Skeletal muscle cell (primary cell): ENCODE data around the gene LRBA.
"Not testable (repeated sequence)": the region's sequence is repeated elsewhere in the genome, so short reads cannot be mapped to it uniquely, and the experiment has no call there.

Source experiments
- DNase-seq: peaks from one replicate; pipeline ENCODE4 v3.0.0-alpha.2; 2010; ENCODE audit warnings: low read depth
- H3K4me3 ChIP-seq: 2 replicates; pipeline ENCODE4 v1.5.1; 2011; ENCODE audit warnings: low read depth, mild to moderate bottlenecking, control low read depth, low read length, moderate library complexity

The LRBA gene

DNA sequence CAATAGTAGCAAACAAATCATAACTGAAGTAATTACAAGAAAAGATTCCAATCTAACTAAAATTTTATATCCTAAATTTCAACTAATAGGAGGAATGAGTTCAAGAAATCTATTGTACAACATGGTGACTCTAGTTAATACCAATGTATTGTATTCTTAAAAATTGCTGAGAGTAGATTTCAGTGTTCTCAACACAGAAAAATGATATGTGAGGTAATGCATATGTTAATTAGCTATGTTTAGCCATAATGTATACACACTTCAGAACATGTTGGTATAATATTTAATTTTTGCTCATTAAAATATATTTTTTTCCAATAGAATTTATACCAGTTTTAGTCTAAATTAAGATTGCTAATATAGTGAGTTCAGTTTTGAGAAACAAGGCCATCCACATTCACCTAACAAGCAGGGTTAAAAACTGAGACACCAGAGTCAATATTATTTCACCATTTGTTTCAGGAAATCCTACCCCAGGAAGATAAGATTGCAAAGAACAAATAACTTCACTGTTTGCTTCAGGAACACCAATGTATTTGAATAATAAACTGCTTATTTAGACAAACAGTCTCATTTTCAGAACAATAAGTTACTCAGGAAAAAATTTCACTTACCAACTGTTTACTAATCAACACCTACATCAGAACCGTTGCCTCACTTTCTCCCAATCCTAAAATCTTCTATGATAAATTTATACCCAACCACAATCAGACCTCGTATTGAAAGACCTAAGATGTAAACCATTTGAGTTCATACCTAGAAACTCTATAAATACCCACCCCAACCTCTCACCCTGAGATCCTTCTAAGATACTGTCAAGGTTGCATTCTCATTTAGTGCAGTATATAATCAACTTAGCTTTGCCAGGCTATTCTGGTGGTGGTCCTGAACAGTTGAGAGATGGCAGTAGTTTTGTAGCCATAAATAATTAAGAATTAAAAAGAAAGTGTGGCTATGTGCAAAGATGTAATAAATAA lies 300.3 kb downstream of the LRBA start:
- no peak overlapping the region for H3K4me3 ChIP-seq
- no peak for DNase-seq

- no peak for DNase-seq
- H3K4me3 ChIP-seq: no peak overlapping the region
These were observed 301.8 kb downstream of the LRBA start for GRCh38 chr4:150713251-150713650.

DNA sequence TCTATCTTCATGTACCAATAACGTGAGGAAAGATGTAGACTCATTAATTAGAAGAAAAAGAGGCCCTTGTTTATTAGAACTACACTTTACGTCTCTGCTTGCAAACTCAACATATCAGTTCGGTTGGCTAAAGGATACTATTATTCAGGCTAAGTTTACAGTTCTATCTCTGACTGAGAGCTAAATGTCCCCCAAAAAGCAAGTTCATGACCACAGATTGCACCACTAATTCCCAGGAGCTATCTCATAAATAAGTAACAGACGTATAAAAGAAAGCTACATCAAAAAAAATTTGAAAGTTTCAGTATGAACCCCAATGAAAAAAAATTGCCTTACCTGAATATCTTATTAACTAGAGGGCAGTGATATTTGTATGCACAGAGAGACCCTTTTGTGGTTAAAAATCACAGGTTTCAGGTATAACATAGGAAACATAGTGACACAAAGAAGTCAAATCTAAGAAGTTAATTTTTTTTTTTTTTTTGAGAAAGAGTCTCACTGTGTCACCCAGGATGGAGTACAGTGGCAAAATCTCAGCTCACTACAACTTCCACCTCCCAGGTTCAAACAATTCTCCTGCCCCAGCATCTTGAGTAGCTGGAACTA lies 304.2 kb downstream of the LRBA start:
- H3K4me3 ChIP-seq: no peak overlapping the region
- DNase-seq: no peak

GRCh38 chr4:150708004-150708403 lies 307.1 kb downstream of the LRBA start:
- no peak for DNase-seq
- no peak overlapping the region for H3K4me3 ChIP-seq

DNA sequence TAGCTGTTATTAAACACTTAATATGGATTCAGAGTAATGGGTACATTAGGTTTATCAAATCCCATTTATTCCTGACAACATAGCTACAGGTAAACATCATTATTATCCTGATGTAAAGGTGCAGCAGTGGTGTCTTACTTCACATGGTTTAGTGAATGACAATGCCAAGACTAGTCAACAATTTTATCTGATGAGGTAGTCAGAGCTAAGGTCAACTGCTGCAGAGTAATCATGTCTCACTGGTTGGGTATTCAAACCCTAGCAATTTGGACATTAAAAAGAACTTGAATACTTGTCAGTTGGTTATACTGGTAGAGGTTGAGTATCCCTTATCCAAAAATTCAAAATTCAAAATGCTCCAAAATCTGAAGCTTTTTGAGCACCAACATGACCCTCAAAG lies 315.5 kb downstream of the LRBA start:
- no peak overlapping the region for H3K4me3 ChIP-seq
- no peak for DNase-seq

DNA sequence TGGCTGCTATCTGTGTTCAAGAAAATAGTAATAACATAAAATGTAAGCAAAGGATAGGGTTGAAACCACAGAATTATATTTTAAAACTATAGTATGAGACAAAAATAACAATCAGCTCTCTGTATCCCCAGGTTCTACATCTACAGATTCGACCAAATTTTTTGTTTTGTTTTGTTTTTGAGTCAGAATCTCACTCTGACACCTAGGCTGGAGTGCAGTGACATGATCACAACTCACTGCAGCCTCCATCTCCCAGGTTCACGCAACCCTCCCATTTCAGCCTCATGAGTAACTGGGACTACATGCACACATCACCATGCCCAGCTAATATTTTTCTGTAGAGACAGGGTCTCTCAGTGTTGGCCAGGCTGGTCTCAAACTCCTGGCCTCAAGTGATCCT lies 319.9 kb downstream of the LRBA start:
- no peak overlapping the region for H3K4me3 ChIP-seq
- DNase-seq: no peak

- DNase-seq: no peak
- no peak overlapping the region for H3K4me3 ChIP-seq
These were observed 320.6 kb downstream of the LRBA start for GRCh38 chr4:150694438-150694837.

- DNase-seq: no peak
- H3K4me3 ChIP-seq: no peak overlapping the region
These were observed 331.2 kb downstream of the LRBA start for GRCh38 chr4:150683775-150684350.

DNA sequence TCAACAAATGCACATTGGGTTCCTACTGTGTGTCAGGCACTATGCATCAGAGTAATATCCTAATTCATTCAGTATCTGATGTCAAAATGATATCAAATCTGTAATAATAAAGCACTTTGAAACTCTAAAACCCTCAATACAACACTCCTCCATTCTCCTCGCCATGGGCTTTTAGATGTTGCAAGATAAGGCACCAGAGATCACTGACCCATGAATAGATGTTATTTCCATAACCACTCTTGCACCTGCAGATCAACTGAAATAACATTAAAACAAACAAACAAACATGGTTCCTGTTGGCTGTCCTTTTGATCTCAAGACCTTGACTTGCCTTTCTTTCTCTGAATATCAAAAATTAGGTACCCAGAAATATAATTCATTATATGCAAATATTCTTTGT lies 333.0 kb downstream of the LRBA start:
- no peak overlapping the region for H3K4me3 ChIP-seq
- no peak for DNase-seq

DNA sequence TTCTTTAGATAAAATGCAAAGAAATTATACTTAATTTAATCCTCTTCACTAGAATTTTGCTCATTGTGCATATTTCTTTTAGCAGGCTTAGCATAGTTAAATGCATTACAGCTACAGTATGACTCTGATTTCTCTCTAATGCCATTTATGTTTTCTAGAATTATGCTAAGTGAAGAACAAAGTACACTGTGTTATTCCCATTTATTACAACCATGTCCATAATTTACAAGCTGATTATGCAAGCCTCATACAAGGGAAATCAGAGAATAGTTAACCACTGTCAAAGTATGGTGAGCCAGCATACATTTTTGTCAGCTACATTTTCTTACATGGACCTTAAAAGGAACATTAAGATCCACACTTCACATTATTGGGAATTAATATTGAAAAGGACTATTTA lies 334.0 kb downstream of the LRBA start:
- no peak for DNase-seq
- H3K4me3 ChIP-seq: no peak overlapping the region

- H3K4me3 ChIP-seq: no peak overlapping the region
- DNase-seq: no peak
These were observed 334.4 kb downstream of the LRBA start for GRCh38 chr4:150680651-150681050.

DNA sequence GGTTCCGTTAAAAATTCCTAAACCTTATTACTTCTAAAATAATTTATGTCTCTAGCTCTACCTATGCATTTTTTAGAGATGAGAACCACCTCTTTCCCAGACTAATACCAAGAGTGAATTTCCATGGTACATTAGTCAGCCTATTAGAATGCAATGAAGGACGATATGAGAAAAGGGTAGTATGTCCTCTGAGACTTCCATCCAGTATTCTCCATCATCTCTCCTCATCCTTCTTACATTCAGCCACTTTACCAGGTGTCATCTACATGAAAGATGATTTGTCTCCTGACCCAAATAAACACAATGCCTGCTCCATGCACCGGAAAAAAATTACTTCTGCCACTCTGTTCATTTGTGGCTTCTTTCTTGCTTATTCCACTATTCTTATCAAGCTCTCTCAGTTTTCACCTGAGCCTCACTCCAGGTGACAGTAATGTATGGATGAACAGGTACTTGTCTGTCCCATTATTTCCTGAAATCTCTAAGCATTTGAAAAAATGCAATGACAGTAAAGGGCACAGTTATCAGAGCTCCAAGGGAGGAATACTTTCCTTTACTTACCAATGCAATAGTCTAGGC lies 335.2 kb downstream of the LRBA start:
- no peak for DNase-seq
- no peak overlapping the region for H3K4me3 ChIP-seq

DNA sequence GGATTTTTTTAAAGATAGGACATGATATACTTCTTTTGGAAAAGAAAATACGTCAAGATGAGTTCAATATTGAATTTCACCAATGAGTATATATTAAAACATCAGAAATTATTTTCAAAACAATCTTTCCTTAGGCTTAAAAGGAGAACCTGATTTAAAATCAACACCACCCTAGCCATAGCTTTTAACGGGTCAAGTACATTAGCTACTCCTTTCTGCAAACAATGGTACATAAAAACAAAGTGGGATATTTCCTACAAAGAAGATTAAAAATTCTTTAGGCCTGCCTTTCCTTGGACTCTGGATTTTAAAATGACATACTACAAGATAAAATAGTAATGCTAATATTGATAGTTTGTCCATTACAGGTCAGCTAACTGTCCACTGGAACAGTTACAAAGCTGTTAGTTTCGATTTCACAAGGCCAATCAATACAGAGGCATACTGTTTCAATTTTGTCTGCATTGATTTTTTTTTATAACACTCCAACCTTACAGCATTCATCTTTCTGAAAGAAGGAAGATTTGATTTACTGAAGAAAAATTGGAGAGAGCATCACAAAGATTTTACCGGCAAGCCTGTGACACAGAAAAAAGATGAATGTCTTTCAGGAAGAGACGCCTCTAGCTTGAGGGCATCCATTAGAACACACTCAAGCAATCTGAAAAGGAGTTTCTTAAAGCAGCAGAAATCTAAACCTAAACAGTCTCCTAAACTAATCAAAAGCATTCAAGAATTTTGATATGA lies 335.9 kb downstream of the LRBA start:
- peak overlapping the region; percentile 1 for H3K4me3 ChIP-seq
- no peak for DNase-seq

DNA sequence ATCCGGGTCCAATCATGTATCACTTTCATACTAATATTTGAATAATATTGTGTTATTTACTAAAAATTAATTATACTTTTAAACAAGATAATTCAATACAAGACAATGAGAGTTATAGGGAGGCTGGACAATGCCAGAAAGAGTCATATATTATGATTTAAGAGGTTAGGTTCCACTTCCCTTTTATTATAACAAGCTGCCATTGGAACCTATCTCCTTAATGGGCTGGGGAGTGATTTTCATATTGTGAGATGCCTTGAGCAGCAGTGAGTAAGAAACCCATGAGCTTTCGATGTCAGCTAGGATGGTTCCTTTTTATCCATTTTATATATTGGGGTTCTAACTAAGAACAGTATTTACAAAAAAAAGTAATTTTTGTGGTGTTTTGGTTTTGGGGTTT lies 341.3 kb downstream of the LRBA start:
- DNase-seq: no peak
- H3K4me3 ChIP-seq: no peak overlapping the region

DNA sequence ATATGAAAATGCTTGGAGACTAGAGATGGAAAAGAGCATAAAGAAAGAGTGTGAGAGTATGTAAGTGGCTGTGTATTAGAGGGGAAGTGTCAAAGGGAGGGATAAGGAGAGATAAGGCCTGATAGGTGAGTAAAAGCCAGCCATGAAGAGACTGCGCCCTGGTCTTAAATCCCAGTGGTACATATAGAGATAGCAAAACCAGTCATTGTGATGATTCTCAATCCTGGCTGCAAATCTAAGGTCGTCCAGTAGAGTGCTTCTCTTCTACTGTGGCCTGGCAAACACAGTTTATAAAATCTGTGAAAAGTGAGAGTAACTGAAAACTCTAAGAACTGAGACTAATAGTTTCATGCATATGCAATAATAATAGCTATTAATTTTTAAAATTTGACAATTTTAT lies 346.3 kb downstream of the LRBA start:
- DNase-seq: no peak
- no peak overlapping the region for H3K4me3 ChIP-seq

GRCh38 chr4:150664935-150665334 lies 350.1 kb downstream of the LRBA start:
- DNase-seq: peak; percentile 14
- H3K4me3 ChIP-seq: no peak overlapping the region

- no peak overlapping the region for H3K4me3 ChIP-seq
- no peak for DNase-seq
These were observed 352.4 kb downstream of the LRBA start for GRCh38 chr4:150662686-150663085.

DNA sequence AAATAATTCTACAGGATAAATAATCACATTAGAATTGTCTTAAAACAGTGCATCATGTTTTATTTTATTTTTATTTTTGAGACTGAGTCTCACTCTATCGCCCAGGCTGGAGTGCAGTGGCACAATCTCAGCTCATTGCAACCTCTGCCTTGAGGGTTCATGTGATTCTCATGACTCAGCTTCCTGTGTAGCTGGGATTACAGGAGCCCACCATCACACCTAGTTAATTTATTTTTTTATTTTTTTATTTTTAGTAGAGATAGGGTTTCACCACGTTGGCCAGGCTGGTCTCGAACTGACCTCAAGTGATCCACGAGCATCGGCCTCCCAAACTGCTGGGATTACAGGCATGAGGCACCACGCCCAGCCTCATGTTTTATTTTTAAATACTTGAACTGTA lies 353.5 kb downstream of the LRBA start:
- not testable (repeated sequence) for H3K4me3 ChIP-seq, DNase-seq

DNA sequence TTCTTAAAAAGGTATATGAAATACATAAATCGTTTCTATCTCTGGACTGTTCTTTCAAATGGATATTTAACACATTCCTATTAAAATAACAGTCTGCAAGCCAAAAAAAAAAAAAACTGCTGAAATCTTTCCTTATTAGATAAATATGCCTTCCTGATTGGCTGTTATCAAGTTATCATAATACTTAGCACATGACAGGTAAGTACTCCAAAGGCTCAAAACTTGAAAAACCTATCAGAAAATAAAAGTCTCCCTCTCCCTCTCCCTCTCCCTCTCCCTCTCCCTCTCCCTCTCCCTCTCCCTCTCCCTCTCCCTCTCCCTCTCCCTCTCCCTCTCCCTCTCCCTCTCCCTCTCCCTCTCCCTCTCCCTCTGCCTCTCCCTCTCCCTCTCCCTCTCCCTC lies 356.8 kb downstream of the LRBA start:
- H3K4me3 ChIP-seq, DNase-seq: not testable (repeated sequence)

- no peak for DNase-seq
- no peak overlapping the region for H3K4me3 ChIP-seq
These were observed 358.2 kb downstream of the LRBA start for GRCh38 chr4:150656891-150657290.
